WTC11 (cell line): ENCODE results near the gene BTBD9. TPM values are rescaled to one million over a fixed set of nuclear protein-coding genes. Genes with fewer than 3 reads are reported as not detected.

Experiments used
- ATAC-seq: fragments of 200-7000 bp; cut with Tn5 transposase; 2 replicates; pipeline ENCODE4 v1.10.0; 2021; ENCODE audit warnings: mild to moderate bottlenecking, moderate library complexity
- CTCF ChIA-PET: fragments of 300-600 bp; sonication (Branson Sonifier 250); formaldehyde crosslinking; loops from one replicate; lab custom pipeline; 2021; ENCODE audit warnings: antibody characterized with exemption; lab: Charles Lee
- POLR2A ChIA-PET: fragments of 350-600 bp; sonication (Branson Sonifier 250); formaldehyde crosslinking; loops from one replicate; lab custom pipeline; 2021; ENCODE audit warnings: antibody characterized with exemption; lab: Charles Lee
- DNase-seq: peaks from one replicate; pipeline ENCODE4 v3.0.0; 2021; ENCODE audit warnings: low spot score
- H3K27ac Mint-ChIP-seq: 2 replicates; pipeline ENCODE4 v1.8.0; 2021; ENCODE audit warnings: mixed read lengths
- H3K27me3 Mint-ChIP-seq: 2 replicates; pipeline ENCODE4 v1.8.0; 2021; ENCODE audit warnings: low read depth, mild to moderate bottlenecking, moderate library complexity, mixed read lengths
- H3K36me3 Mint-ChIP-seq: 2 replicates; pipeline ENCODE4 v1.8.0; 2021; ENCODE audit warnings: mixed read lengths
- H3K4me1 Mint-ChIP-seq: 2 replicates; pipeline ENCODE4 v1.8.0; 2022; ENCODE audit warnings: mixed read lengths
- H3K4me3 Mint-ChIP-seq: 2 replicates; pipeline ENCODE4 v1.8.0; 2021; ENCODE audit warnings: mild to moderate bottlenecking, moderate library complexity, mixed read lengths
- H3K9me3 Mint-ChIP-seq: 2 replicates; pipeline ENCODE4 v1.8.0; 2021; ENCODE audit warnings: mixed read lengths
- CBFB ChIP-seq: sonication (generic); formaldehyde crosslinking; IDR thresholded peaks from 2 replicates; pipeline ENCODE4 v1.8.1; 2022; ENCODE audit warnings: mild to moderate bottlenecking, low read depth, missing genetic modification reagents
- CREM ChIP-seq: sonication (generic); formaldehyde crosslinking; IDR thresholded peaks from 2 replicates; pipeline ENCODE4 v1.8.1; 2022; ENCODE audit warnings: mild to moderate bottlenecking, missing genetic modification reagents, moderate library complexity
- FOXJ3 ChIP-seq: sonication (generic); formaldehyde crosslinking; IDR thresholded peaks from 2 replicates; pipeline ENCODE4 v1.9.0; 2021; ENCODE audit warnings: missing genetic modification reagents, mild to moderate bottlenecking, borderline replicate concordance
- GRHL2 ChIP-seq: fragments of 250-450 bp; sonication (Bioruptor Pico); IDR thresholded peaks from 2 replicates; pipeline ENCODE4 v1.8.0; 2022; ENCODE audit warnings: mild to moderate bottlenecking, moderate library complexity; ENCODE audit not compliant: insufficient replicate concordance, severe bottlenecking
- SP1 ChIP-seq: sonication (generic); formaldehyde crosslinking; conservative IDR thresholded peaks from 2 replicates; pipeline ENCODE4 v1.8.1; 2022; ENCODE audit warnings: missing genetic modification reagents
- ZNF121 ChIP-seq: sonication (generic); formaldehyde crosslinking; IDR thresholded peaks from 2 replicates; pipeline ENCODE4 v1.8.0; 2023; ENCODE audit warnings: missing genetic modification reagents
- ZNF263 ChIP-seq: sonication (generic); formaldehyde crosslinking; IDR thresholded peaks from 2 replicates; pipeline ENCODE4 v1.8.1; 2022; ENCODE audit warnings: low read depth, mild to moderate bottlenecking, moderate library complexity, missing genetic modification reagents
- ZNF317 ChIP-seq: sonication (generic); formaldehyde crosslinking; IDR thresholded peaks from 2 replicates; pipeline ENCODE4 v1.8.1; 2023; ENCODE audit warnings: low read depth, mild to moderate bottlenecking, moderate library complexity, missing genetic modification reagents, borderline replicate concordance
- total RNA-seq: library from RNA; stranded (reverse); gene quantifications from 3 replicates; pipeline ENCODE4 v1.2.3, GENCODE V29; 2021
- TF ChIP-seq, protein P1 (sequence below): sonication (generic); formaldehyde crosslinking; IDR thresholded peaks from 2 replicates; pipeline ENCODE4 v1.8.1; 2022; ENCODE audit warnings: missing genetic modification reagents, borderline replicate concordance
- TF ChIP-seq, protein P2 (sequence below): sonication (generic); formaldehyde crosslinking; IDR thresholded peaks from 2 replicates; pipeline ENCODE4 v1.8.0; 2023; ENCODE audit warnings: mild to moderate bottlenecking, missing genetic modification reagents
- TF ChIP-seq, protein P3 (sequence below): sonication (generic); formaldehyde crosslinking; IDR thresholded peaks from 2 replicates; pipeline ENCODE4 v1.8.0; 2023; ENCODE audit warnings: missing genetic modification reagents, mild to moderate bottlenecking, borderline replicate concordance
- TF ChIP-seq, protein P4 (sequence below): sonication (generic); formaldehyde crosslinking; IDR thresholded peaks from 2 replicates; pipeline ENCODE4 v1.8.1; 2023; ENCODE audit warnings: mild to moderate bottlenecking, missing genetic modification reagents, moderate library complexity
- TF ChIP-seq, protein P5 (sequence below): fragments of 250-450 bp; sonication (Bioruptor Pico); conservative IDR thresholded peaks from 2 replicates; pipeline ENCODE4 v1.9.0; 2021; ENCODE audit warnings: mild to moderate bottlenecking
- TF ChIP-seq, protein P6 (sequence below): sonication (generic); formaldehyde crosslinking; IDR thresholded peaks from 2 replicates; pipeline ENCODE4 v1.8.1; 2022; ENCODE audit warnings: low read depth, missing genetic modification reagents, borderline replicate concordance
- TF ChIP-seq, protein P7 (sequence below): sonication (generic); formaldehyde crosslinking; IDR thresholded peaks from 2 replicates; pipeline ENCODE4 v1.8.1; 2023; ENCODE audit warnings: mild to moderate bottlenecking, moderate library complexity, missing genetic modification reagents

Gene BTBD9
- total RNA-seq, 1 experiment from 2014 or later = 4.2 TPM

DNA sequence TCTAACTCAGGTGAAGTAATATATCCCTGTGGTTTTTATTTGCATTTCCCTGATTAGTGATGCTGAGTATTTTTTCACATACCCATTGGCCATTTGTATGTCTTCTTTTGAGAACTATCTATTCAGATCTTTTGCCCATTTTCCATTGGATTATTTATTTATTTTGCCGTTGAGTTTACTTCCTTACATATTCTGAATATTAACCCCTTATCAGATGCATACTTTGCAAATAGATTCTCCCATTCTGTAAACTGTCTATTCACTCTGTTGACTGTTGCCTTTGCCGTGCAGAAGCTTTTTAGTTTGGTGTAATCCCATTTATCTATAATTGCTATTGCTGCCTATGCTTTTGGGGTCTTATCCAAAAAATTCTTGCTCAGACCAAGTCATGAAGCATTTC is 336.9 kb downstream of the BTBD9 start:
- no peak overlapping the region for H3K27ac Mint-ChIP-seq
- no peaks in the 10 kb centered on the region for H3K27me3 Mint-ChIP-seq
- ATAC-seq (no peak), DNase-seq (no peak)
- peaks cover 7% of the 10 kb centered on the region for H3K9me3 Mint-ChIP-seq
- CTCF ChIA-PET = no interaction called here
- TF ChIP-seq, protein P1, sequence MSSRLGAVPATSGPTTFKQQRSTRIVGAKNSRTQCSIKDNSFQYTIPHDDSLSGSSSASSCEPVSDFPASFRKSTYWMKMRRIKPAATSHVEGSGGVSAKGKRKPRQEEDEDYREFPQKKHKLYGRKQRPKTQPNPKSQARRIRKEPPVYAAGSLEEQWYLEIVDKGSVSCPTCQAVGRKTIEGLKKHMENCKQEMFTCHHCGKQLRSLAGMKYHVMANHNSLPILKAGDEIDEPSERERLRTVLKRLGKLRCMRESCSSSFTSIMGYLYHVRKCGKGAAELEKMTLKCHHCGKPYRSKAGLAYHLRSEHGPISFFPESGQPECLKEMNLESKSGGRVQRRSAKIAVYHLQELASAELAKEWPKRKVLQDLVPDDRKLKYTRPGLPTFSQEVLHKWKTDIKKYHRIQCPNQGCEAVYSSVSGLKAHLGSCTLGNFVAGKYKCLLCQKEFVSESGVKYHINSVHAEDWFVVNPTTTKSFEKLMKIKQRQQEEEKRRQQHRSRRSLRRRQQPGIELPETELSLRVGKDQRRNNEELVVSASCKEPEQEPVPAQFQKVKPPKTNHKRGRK (CRISPR knock-in tag) = no peak
- TF ChIP-seq ZNF121 (no peak), ZNF317 (no peak), SP1 (no peak), ZNF263 (CRISPR knock-in tag) (no peak), CBFB (CRISPR knock-in tag) (no peak)
- TF ChIP-seq, protein P2, sequence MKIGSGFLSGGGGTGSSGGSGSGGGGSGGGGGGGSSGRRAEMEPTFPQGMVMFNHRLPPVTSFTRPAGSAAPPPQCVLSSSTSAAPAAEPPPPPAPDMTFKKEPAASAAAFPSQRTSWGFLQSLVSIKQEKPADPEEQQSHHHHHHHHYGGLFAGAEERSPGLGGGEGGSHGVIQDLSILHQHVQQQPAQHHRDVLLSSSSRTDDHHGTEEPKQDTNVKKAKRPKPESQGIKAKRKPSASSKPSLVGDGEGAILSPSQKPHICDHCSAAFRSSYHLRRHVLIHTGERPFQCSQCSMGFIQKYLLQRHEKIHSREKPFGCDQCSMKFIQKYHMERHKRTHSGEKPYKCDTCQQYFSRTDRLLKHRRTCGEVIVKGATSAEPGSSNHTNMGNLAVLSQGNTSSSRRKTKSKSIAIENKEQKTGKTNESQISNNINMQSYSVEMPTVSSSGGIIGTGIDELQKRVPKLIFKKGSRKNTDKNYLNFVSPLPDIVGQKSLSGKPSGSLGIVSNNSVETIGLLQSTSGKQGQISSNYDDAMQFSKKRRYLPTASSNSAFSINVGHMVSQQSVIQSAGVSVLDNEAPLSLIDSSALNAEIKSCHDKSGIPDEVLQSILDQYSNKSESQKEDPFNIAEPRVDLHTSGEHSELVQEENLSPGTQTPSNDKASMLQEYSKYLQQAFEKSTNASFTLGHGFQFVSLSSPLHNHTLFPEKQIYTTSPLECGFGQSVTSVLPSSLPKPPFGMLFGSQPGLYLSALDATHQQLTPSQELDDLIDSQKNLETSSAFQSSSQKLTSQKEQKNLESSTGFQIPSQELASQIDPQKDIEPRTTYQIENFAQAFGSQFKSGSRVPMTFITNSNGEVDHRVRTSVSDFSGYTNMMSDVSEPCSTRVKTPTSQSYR (CRISPR knock-in tag) = no peak
- TF ChIP-seq, protein P3, sequence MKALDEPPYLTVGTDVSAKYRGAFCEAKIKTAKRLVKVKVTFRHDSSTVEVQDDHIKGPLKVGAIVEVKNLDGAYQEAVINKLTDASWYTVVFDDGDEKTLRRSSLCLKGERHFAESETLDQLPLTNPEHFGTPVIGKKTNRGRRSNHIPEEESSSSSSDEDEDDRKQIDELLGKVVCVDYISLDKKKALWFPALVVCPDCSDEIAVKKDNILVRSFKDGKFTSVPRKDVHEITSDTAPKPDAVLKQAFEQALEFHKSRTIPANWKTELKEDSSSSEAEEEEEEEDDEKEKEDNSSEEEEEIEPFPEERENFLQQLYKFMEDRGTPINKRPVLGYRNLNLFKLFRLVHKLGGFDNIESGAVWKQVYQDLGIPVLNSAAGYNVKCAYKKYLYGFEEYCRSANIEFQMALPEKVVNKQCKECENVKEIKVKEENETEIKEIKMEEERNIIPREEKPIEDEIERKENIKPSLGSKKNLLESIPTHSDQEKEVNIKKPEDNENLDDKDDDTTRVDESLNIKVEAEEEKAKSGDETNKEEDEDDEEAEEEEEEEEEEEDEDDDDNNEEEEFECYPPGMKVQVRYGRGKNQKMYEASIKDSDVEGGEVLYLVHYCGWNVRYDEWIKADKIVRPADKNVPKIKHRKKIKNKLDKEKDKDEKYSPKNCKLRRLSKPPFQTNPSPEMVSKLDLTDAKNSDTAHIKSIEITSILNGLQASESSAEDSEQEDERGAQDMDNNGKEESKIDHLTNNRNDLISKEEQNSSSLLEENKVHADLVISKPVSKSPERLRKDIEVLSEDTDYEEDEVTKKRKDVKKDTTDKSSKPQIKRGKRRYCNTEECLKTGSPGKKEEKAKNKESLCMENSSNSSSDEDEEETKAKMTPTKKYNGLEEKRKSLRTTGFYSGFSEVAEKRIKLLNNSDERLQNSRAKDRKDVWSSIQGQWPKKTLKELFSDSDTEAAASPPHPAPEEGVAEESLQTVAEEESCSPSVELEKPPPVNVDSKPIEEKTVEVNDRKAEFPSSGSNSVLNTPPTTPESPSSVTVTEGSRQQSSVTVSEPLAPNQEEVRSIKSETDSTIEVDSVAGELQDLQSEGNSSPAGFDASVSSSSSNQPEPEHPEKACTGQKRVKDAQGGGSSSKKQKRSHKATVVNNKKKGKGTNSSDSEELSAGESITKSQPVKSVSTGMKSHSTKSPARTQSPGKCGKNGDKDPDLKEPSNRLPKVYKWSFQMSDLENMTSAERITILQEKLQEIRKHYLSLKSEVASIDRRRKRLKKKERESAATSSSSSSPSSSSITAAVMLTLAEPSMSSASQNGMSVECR (CRISPR knock-in tag) = no peak
- TF ChIP-seq, protein P4, sequence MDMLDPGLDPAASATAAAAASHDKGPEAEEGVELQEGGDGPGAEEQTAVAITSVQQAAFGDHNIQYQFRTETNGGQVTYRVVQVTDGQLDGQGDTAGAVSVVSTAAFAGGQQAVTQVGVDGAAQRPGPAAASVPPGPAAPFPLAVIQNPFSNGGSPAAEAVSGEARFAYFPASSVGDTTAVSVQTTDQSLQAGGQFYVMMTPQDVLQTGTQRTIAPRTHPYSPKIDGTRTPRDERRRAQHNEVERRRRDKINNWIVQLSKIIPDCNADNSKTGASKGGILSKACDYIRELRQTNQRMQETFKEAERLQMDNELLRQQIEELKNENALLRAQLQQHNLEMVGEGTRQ (CRISPR knock-in tag) = no peak
- peaks cover 18% of the 10 kb centered on the region for H3K4me1 Mint-ChIP-seq
- 0 out of 2 replicates have a peak, but pooled peaks cover 4% of the 10 kb centered on the region for H3K36me3 Mint-ChIP-seq
- POLR2A ChIA-PET = no interaction called here
- H3K4me3 Mint-ChIP-seq = no peak overlapping the region

DNA sequence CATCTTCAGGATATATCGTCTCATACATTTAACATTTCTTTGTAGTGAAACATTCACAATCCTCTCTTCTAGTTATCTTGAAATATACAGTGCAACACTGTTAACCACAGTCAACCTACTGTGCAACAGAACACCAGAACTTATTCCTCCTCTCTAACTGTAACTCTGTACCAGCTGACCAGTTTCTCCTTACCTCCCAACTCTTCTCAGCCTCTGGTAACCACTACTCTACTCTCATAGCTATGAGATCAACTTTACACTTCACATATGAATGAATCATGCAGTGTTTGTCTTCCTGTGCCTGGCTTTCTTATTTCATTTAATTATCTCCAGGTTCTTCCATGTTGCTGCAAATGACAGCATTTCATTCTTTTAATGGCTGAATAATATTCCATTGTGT is 337.6 kb downstream of the BTBD9 start:
- Mint-ChIP-seq H3K27me3 (no peaks in the 10 kb centered on the region), H3K9me3 (peaks cover 7% of the 10 kb centered on the region), H3K4me3 (no peak overlapping the region), H3K4me1 (peaks cover 11% of the 10 kb centered on the region), H3K36me3 (0 out of 2 replicates have a peak, but pooled peaks cover 4% of the 10 kb centered on the region), H3K27ac (no peak overlapping the region)
- no peak for DNase-seq
- ATAC-seq = no peak
- CTCF ChIA-PET = no interaction called here
- POLR2A ChIA-PET = no interaction called here
- TF ChIP-seq, protein P5, sequence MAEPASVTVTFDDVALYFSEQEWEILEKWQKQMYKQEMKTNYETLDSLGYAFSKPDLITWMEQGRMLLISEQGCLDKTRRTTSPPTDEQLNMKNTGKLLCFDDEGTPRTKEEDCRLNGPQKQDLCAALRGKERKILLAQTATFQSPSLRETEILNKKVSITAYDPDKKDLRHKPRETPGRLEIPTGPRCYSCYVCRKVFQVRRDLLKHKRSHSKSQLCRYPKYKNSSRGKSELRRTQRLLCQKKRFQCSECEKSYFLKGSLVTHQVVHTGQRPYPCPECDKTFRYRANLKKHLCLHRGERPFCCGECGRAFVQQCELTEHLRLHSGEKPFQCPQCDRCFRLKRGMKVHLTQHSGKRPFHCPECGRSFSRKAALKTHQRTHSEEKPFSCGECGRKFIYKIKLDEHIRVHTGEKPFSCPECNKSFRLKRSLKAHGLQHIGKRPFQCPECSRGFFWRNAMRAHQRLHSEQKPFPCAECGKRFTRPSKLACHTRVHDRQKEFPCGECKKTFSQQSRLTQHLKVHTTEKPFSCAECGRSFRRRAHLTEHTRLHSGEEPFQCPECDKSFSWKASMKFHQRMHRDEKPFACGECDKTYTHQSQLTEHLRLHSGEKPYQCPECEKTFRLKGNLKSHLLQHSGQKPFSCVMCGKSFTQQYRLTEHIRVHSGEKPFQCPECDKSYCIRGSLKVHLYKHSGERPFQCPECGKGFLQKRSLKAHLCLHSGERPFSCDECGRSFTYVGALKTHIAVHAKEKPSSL (CRISPR knock-in tag) = no peak
- TF ChIP-seq, protein P6, sequence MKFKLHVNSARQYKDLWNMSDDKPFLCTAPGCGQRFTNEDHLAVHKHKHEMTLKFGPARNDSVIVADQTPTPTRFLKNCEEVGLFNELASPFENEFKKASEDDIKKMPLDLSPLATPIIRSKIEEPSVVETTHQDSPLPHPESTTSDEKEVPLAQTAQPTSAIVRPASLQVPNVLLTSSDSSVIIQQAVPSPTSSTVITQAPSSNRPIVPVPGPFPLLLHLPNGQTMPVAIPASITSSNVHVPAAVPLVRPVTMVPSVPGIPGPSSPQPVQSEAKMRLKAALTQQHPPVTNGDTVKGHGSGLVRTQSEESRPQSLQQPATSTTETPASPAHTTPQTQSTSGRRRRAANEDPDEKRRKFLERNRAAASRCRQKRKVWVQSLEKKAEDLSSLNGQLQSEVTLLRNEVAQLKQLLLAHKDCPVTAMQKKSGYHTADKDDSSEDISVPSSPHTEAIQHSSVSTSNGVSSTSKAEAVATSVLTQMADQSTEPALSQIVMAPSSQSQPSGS (CRISPR knock-in tag) = no peak
- TF ChIP-seq FOXJ3 (no peak), CREM (CRISPR knock-in tag) (no peak), GRHL2 (CRISPR knock-in tag) (no peak), SP1 (no peak)
- TF ChIP-seq, protein P7, sequence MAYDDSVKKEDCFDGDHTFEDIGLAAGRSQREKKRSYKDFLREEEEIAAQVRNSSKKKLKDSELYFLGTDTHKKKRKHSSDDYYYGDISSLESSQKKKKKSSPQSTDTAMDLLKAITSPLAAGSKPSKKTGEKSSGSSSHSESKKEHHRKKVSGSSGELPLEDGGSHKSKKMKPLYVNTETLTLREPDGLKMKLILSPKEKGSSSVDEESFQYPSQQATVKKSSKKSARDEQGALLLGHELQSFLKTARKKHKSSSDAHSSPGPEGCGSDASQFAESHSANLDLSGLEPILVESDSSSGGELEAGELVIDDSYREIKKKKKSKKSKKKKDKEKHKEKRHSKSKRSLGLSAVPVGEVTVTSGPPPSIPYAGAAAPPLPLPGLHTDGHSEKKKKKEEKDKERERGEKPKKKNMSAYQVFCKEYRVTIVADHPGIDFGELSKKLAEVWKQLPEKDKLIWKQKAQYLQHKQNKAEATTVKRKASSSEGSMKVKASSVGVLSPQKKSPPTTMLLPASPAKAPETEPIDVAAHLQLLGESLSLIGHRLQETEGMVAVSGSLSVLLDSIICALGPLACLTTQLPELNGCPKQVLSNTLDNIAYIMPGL (CRISPR knock-in tag) = no peak
